Astrocyte (in vitro differentiated cells and primary cell): Measurements from ENCODE around the gene CNTNAP2. TPM values are rescaled to one million over a fixed set of nuclear protein-coding genes. Genes with fewer than 3 reads are reported as not detected.

Source experiments
- DNase-seq: peaks from one replicate; pipeline ENCODE4 v3.0.0-alpha.2; 2010; ENCODE audit warnings: low read depth
- FAIRE-seq: peaks from 2 replicates; lab custom pipeline; 2011; peaks lifted over from hg19 to GRCh38; lab: Jason Lieb, UNC
- H2AFZ ChIP-seq: 2 replicates; pipeline ENCODE4 v1.6.0; 2012; ENCODE audit warnings: low read depth, low read length, inconsistent platforms
- H3K27ac ChIP-seq: 2 replicates; pipeline ENCODE4 v1.5.1; 2011; ENCODE audit warnings: low read depth, low read length, inconsistent platforms
- H3K27me3 ChIP-seq: 2 replicates; pipeline ENCODE4 v1.6.0; 2011; ENCODE audit warnings: low read length, inconsistent platforms; ENCODE audit not compliant: insufficient read depth
- H3K36me3 ChIP-seq: 2 replicates; pipeline ENCODE4 v1.5.1; 2011; ENCODE audit warnings: low read length, inconsistent platforms; ENCODE audit not compliant: insufficient read depth
- H3K4me1 ChIP-seq: 2 replicates; pipeline ENCODE4 v1.5.1; 2011; ENCODE audit warnings: low read length, inconsistent platforms; ENCODE audit not compliant: insufficient read depth
- H3K4me2 ChIP-seq: 2 replicates; pipeline ENCODE4 v1.6.0; 2012; ENCODE audit warnings: low read length, inconsistent platforms
- H3K4me3 ChIP-seq: 2 replicates; pipeline ENCODE4 v1.5.1; 2011; ENCODE audit warnings: low read depth, mild to moderate bottlenecking, low read length, inconsistent platforms; ENCODE audit not compliant: insufficient read depth
- H3K79me2 ChIP-seq: 2 replicates; pipeline ENCODE4 v1.6.0; 2012; ENCODE audit warnings: mild to moderate bottlenecking, low read length, inconsistent platforms; ENCODE audit not compliant: insufficient read depth
- H3K9ac ChIP-seq: 2 replicates; pipeline ENCODE4 v1.6.0; 2012; ENCODE audit warnings: mild to moderate bottlenecking, low read length, inconsistent platforms
- H3K9me3 ChIP-seq: 2 replicates; pipeline ENCODE4 v1.5.1; 2012; ENCODE audit warnings: low read depth, mild to moderate bottlenecking, low read length, inconsistent platforms; ENCODE audit not compliant: insufficient read depth
- H4K20me1 ChIP-seq: 2 replicates; pipeline ENCODE4 v1.6.0; 2012; ENCODE audit warnings: low read length, inconsistent platforms; ENCODE audit not compliant: insufficient read depth
- H3K27ac Mint-ChIP-seq: one replicate; pipeline ENCODE4 v1.8.0; 2021; ENCODE audit warnings: mild to moderate bottlenecking, mixed read lengths; ENCODE audit not compliant: unreplicated experiment
- H3K27me3 Mint-ChIP-seq: one replicate; pipeline ENCODE4 v1.8.0; 2021; ENCODE audit warnings: low read depth, mixed read lengths; ENCODE audit not compliant: unreplicated experiment
- H3K36me3 Mint-ChIP-seq: one replicate; pipeline ENCODE4 v1.8.0; 2021; ENCODE audit warnings: low read depth, mixed read lengths; ENCODE audit not compliant: unreplicated experiment
- H3K4me1 Mint-ChIP-seq: one replicate; pipeline ENCODE4 v1.8.0; 2021; ENCODE audit warnings: low read depth, mixed read lengths; ENCODE audit not compliant: unreplicated experiment
- H3K4me3 Mint-ChIP-seq: one replicate; pipeline ENCODE4 v1.8.0; 2021; ENCODE audit warnings: mild to moderate bottlenecking, moderate library complexity, mixed read lengths; ENCODE audit not compliant: unreplicated experiment
- H3K9me3 Mint-ChIP-seq: one replicate; pipeline ENCODE4 v1.8.0; 2021; ENCODE audit warnings: mild to moderate bottlenecking, mixed read lengths; ENCODE audit not compliant: unreplicated experiment
- CTCF ChIP-seq: IDR thresholded peaks from 2 replicates; pipeline ENCODE4 v1.5.1; 2011; ENCODE audit warnings: low read depth, mild to moderate bottlenecking, inconsistent platforms, low read length, moderate library complexity; ENCODE audit not compliant: insufficient read depth
- EZH2 ChIP-seq: IDR thresholded peaks from 2 replicates; pipeline ENCODE4 v1.6.1; 2012; ENCODE audit warnings: mild to moderate bottlenecking, low read length, inconsistent platforms; ENCODE audit not compliant: insufficient read depth
- total RNA-seq: library from RNA; stranded (reverse); gene quantifications from 2 replicates; pipeline ENCODE4 v1.2.1, GENCODE V29; 2021

The CNTNAP2 gene
- total RNA-seq, 1 donor from 2014 or later, result 20.0 TPM

GRCh38 chr7:147400925-147401324 lies 1284.3 kb downstream of the CNTNAP2 start:
- no peak for TF ChIP-seq CTCF
- no peak for TF ChIP-seq EZH2
- Histone ChIP-seq H3K4me2 (no peak overlapping the region), H3K36me3 (no peaks in the 10 kb centered on the region), H2AFZ (no peak overlapping the region), H3K9ac (no peak overlapping the region), H3K4me1 (no peaks in the 10 kb centered on the region), H3K27me3 (no peaks in the 10 kb centered on the region), H4K20me1 (no peaks in the 10 kb centered on the region), H3K9me3 (no peaks in the 10 kb centered on the region), H3K79me2 (no peaks in the 10 kb centered on the region), H3K27ac (no peak overlapping the region), H3K4me3 (no peak overlapping the region)
- Mint-ChIP-seq H3K36me3 (no peaks in the 10 kb centered on the region), H3K4me3 (no peak overlapping the region), H3K27ac (peak overlapping the region; percentile 7), H3K9me3 (no peaks in the 10 kb centered on the region), H3K27me3 (no peaks in the 10 kb centered on the region), H3K4me1 (peaks cover 13% of the 10 kb centered on the region)
- DNase-seq, result no peak
- FAIRE-seq, result no peak

GRCh38 chr7:147405621-147406020 lies 1289.0 kb downstream of the CNTNAP2 start:
- no peaks in the 10 kb centered on the region for H3K36me3 Mint-ChIP-seq
- no peaks in the 10 kb centered on the region for H3K79me2 ChIP-seq
- no peak overlapping the region for H3K4me3 ChIP-seq
- FAIRE-seq, result no peak
- peaks cover 12% of the 10 kb centered on the region for H3K4me1 Mint-ChIP-seq
- H3K4me2 ChIP-seq, result no peak overlapping the region
- H3K4me1 ChIP-seq, result no peaks in the 10 kb centered on the region
- no peaks in the 10 kb centered on the region for H3K27me3 ChIP-seq
- H2AFZ ChIP-seq, result no peak overlapping the region
- H4K20me1 ChIP-seq, result no peaks in the 10 kb centered on the region
- no peak overlapping the region for H3K27ac ChIP-seq
- no peaks in the 10 kb centered on the region for H3K36me3 ChIP-seq
- no peaks in the 10 kb centered on the region for H3K27me3 Mint-ChIP-seq
- no peak overlapping the region for H3K9ac ChIP-seq
- H3K9me3 ChIP-seq, result no peaks in the 10 kb centered on the region
- H3K27ac Mint-ChIP-seq, result no peak overlapping the region
- TF ChIP-seq EZH2 (no peak), CTCF (no peak)
- no peak for DNase-seq
- H3K4me3 Mint-ChIP-seq, result no peak overlapping the region
- no peaks in the 10 kb centered on the region for H3K9me3 Mint-ChIP-seq

- Mint-ChIP-seq H3K27ac (peak overlapping the region; percentile 0), H3K9me3 (no peaks in the 10 kb centered on the region), H3K4me3 (no peak overlapping the region), H3K36me3 (no peaks in the 10 kb centered on the region), H3K27me3 (no peaks in the 10 kb centered on the region), H3K4me1 (peaks cover 14% of the 10 kb centered on the region)
- H3K4me1 ChIP-seq, result no peaks in the 10 kb centered on the region
- peak overlapping the region; percentile 4 for H3K4me2 ChIP-seq
- H3K9me3 ChIP-seq, result no peaks in the 10 kb centered on the region
- H3K9ac ChIP-seq, result no peak overlapping the region
- DNase-seq, result no peak
- no peak overlapping the region for H2AFZ ChIP-seq
- no peaks in the 10 kb centered on the region for H3K36me3 ChIP-seq
- H3K79me2 ChIP-seq, result no peaks in the 10 kb centered on the region
- no peak overlapping the region for H3K27ac ChIP-seq
- TF ChIP-seq EZH2, result no peak
- no peak for TF ChIP-seq CTCF
- H3K27me3 ChIP-seq, result no peaks in the 10 kb centered on the region
- H4K20me1 ChIP-seq, result no peaks in the 10 kb centered on the region
- no peak overlapping the region for H3K4me3 ChIP-seq
- peak; percentile 76 for FAIRE-seq
These were observed 1290.0 kb downstream of the CNTNAP2 start for GRCh38 chr7:147406521-147407135.
